Neural cell (in vitro differentiated cells): ENCODE results near the gene STARD13. TPM values are rescaled to one million over a fixed set of nuclear protein-coding genes. Genes with fewer than 3 reads are reported as not detected.

Experiments used
- H2AFZ ChIP-seq: fragments of 200-600, 300-800 bp; sonication (generic), shearing (Covaris generic); 2 replicates; pipeline ENCODE4 v1.6.0; 2014; ENCODE audit warnings: low read depth, mild to moderate bottlenecking, antibody characterized with exemption, low read length, moderate library complexity
- H3F3A ChIP-seq: fragments of 200-600 bp; shearing (Covaris generic); 2 replicates; pipeline ENCODE4 v1.6.1; 2016; ENCODE audit warnings: mild to moderate bottlenecking, moderate library complexity, mixed read lengths, antibody characterized with exemption, low read length; ENCODE audit not compliant: insufficient read depth, poor library complexity, severe bottlenecking
- H3K27ac ChIP-seq: fragments of 200-600, 300-800 bp; sonication (generic), shearing (Covaris generic); 2 replicates; pipeline ENCODE4 v1.5.1; 2014; ENCODE audit warnings: mild to moderate bottlenecking, low read length, moderate library complexity
- H3K27me3 ChIP-seq: fragments of 300-800, 200-600 bp; sonication (generic), shearing (Covaris generic); 2 replicates; pipeline ENCODE4 v1.6.0; 2014; ENCODE audit warnings: mild to moderate bottlenecking, low read depth, low read length, moderate library complexity; ENCODE audit not compliant: insufficient read depth
- H3K36me3 ChIP-seq: fragments of 300-800, 200-600 bp; sonication (generic), shearing (Covaris generic); 2 replicates; pipeline ENCODE4 v1.5.1; 2014; ENCODE audit warnings: mild to moderate bottlenecking, antibody characterized with exemption, low read length, moderate library complexity; ENCODE audit not compliant: insufficient read depth
- H3K4me2 ChIP-seq: fragments of 300-800, 200-600 bp; sonication (generic), shearing (Covaris generic); 2 replicates; pipeline ENCODE4 v1.6.0; 2014; ENCODE audit warnings: mild to moderate bottlenecking, low read length
- H3K4me3 ChIP-seq: fragments of 300-800, 200-600 bp; sonication (generic), shearing (Covaris generic); 2 replicates; pipeline ENCODE4 v1.5.1; 2014; ENCODE audit warnings: mild to moderate bottlenecking, low read length, moderate library complexity
- H3K79me2 ChIP-seq: fragments of 200-600 bp; shearing (Covaris generic); replicated peaks from 2 replicates; pipeline ENCODE4 v1.6.0; 2014; ENCODE audit warnings: mild to moderate bottlenecking, low read length, moderate library complexity; ENCODE audit not compliant: insufficient read depth
- H3K9ac ChIP-seq: fragments of 300-800, 200-600 bp; sonication (generic), shearing (Covaris generic); 2 replicates; pipeline ENCODE4 v1.6.1; 2016; ENCODE audit warnings: mild to moderate bottlenecking, low read length, mixed read lengths
- H3K9me2 ChIP-seq: fragments of 200-600 bp; shearing (Covaris generic); 2 replicates; pipeline ENCODE4 v1.6.1; 2016; ENCODE audit warnings: mild to moderate bottlenecking, low read length, mixed read lengths; ENCODE audit not compliant: insufficient read depth
- H3K9me3 ChIP-seq: fragments of 200-600, 300-800 bp; sonication (generic), shearing (Covaris generic); 2 replicates; pipeline ENCODE4 v1.6.1; 2016; ENCODE audit warnings: mild to moderate bottlenecking, mixed run types, low read length, moderate library complexity, mixed read lengths
- H4K20me1 ChIP-seq: fragments of 200-600 bp; shearing (Covaris generic); 2 replicates; pipeline ENCODE4 v1.6.1; 2016; ENCODE audit warnings: mild to moderate bottlenecking, mixed run types; ENCODE audit not compliant: insufficient read depth
- CTCF ChIP-seq: fragments of 450-650 bp; IDR thresholded peaks from 2 replicates; pipeline ENCODE4 v1.5.1; 2014; ENCODE audit warnings: antibody characterized with exemption, mild to moderate bottlenecking, moderate library complexity; ENCODE audit not compliant: poor library complexity, severe bottlenecking
- EP300 ChIP-seq: fragments of 450-650 bp; conservative IDR thresholded peaks from 2 replicates; pipeline ENCODE4 v1.6.1; 2014; ENCODE audit warnings: antibody characterized with exemption, mild to moderate bottlenecking, moderate library complexity; ENCODE audit not compliant: poor library complexity, severe bottlenecking
- EZH2 ChIP-seq: fragments of 200-600, 300-800 bp; shearing (Covaris generic), sonication (generic); IDR thresholded peaks from 2 replicates; pipeline ENCODE4 v1.6.1; 2014; ENCODE audit warnings: antibody characterized with exemption, low read length, borderline replicate concordance, mild to moderate bottlenecking; ENCODE audit not compliant: insufficient read depth, poor library complexity, severe bottlenecking
- MXI1 ChIP-seq: fragments of 450-650 bp; conservative IDR thresholded peaks from 2 replicates; pipeline ENCODE4 v1.6.1; 2014; ENCODE audit warnings: antibody characterized with exemption, mild to moderate bottlenecking; ENCODE audit not compliant: poor library complexity, severe bottlenecking
- POLR2AphosphoS5 ChIP-seq: IDR thresholded peaks from 2 replicates; pipeline ENCODE4 v1.6.1; 2012
- REST ChIP-seq: IDR thresholded peaks from 2 replicates; pipeline ENCODE4 v1.6.1; 2012; ENCODE audit warnings: borderline replicate concordance
- SMC3 ChIP-seq: fragments of 450-650 bp; conservative IDR thresholded peaks from 2 replicates; pipeline ENCODE4 v1.6.1; 2014; ENCODE audit warnings: antibody characterized with exemption, mild to moderate bottlenecking, moderate library complexity; ENCODE audit not compliant: poor library complexity
- TAF1 ChIP-seq: IDR thresholded peaks from 2 replicates; pipeline ENCODE4 v1.6.1; 2012; ENCODE audit warnings: low read depth
- polyA plus RNA-seq: library from polyadenylated mRNA; depleted of rRNA; stranded (reverse); fragments of >200 nt; gene quantifications from 2 replicates; pipeline ENCODE4 v1.2.3, GENCODE V29; 2014

The STARD13 gene
- polyA plus RNA-seq, 1 donor from 2014 or later = 0.05 TPM

GRCh38 chr13:33110386-33110712, 175.2 kb downstream of the STARD13 start:
- H2AFZ ChIP-seq = no peak overlapping the region
- no peaks in the 10 kb centered on the region for H3K9me2 ChIP-seq
- no peaks in the 10 kb centered on the region for H3F3A ChIP-seq
- H3K4me3 ChIP-seq = no peak overlapping the region
- no peak overlapping the region for H3K27ac ChIP-seq
- no peak overlapping the region for H3K9ac ChIP-seq
- no peaks in the 10 kb centered on the region for H3K27me3 ChIP-seq
- no peaks in the 10 kb centered on the region for H3K36me3 ChIP-seq
- H4K20me1 ChIP-seq = no peaks in the 10 kb centered on the region
- no peak overlapping the region for H3K4me2 ChIP-seq
- no peaks in the 10 kb centered on the region for H3K9me3 ChIP-seq
- H3K79me2 ChIP-seq = no peaks in the 10 kb centered on the region
- TF ChIP-seq SMC3 (no peak), REST (no peak)

- Histone ChIP-seq H2AFZ (no peak overlapping the region), H3K36me3 (no peaks in the 10 kb centered on the region), H3K27me3 (no peaks in the 10 kb centered on the region), H3K9me2 (no peaks in the 10 kb centered on the region), H3K4me3 (no peak overlapping the region), H3K79me2 (no peaks in the 10 kb centered on the region), H3F3A (no peaks in the 10 kb centered on the region), H3K4me2 (no peak overlapping the region), H3K27ac (no peak overlapping the region), H4K20me1 (no peaks in the 10 kb centered on the region), H3K9me3 (no peaks in the 10 kb centered on the region), H3K9ac (no peak overlapping the region)
- TF ChIP-seq EP300 (no peak), SMC3 (no peak), TAF1 (no peak), CTCF (no peak), POLR2AphosphoS5 (no peak), MXI1 (no peak)
Measured at GRCh38 chr13:33109801-33110200, 175.8 kb downstream of the STARD13 start.

- Histone ChIP-seq H3K4me3 (no peak overlapping the region), H3K4me2 (no peak overlapping the region), H4K20me1 (no peaks in the 10 kb centered on the region), H3K9ac (no peak overlapping the region), H3K9me3 (no peaks in the 10 kb centered on the region), H3K79me2 (no peaks in the 10 kb centered on the region), H3K36me3 (no peaks in the 10 kb centered on the region), H2AFZ (no peak overlapping the region), H3F3A (no peaks in the 10 kb centered on the region), H3K27me3 (no peaks in the 10 kb centered on the region), H3K9me2 (no peaks in the 10 kb centered on the region), H3K27ac (no peak overlapping the region)
- TF ChIP-seq EP300 (no peak), POLR2AphosphoS5 (no peak), EZH2 (no peak), CTCF (no peak), REST (no peak)
Measured at GRCh38 chr13:33109271-33109697, 176.3 kb downstream of the STARD13 start.
